Breast epithelium (tissue), 3 donors: ENCODE measurements around the gene OBSCN.

Experiments used
- POLR2A ChIP-seq: fragments of 450-650 bp; IDR thresholded peaks from one replicate; pipeline ENCODE4 v1.6.1; 2016; ENCODE audit warnings: antibody characterized with exemption, mild to moderate bottlenecking, moderate library complexity
- POLR2AphosphoS5 ChIP-seq, 3 donors: sonication (generic); formaldehyde crosslinking; IDR thresholded peaks; one replicate each; pipeline ENCODE4 v1.6.1; 2017; ENCODE audit warnings: antibody characterized with exemption in 3 of 3
- TF ChIP-seq, protein P1 (sequence below), 3 donors: fragments of 450-650 bp; IDR thresholded peaks; one replicate each; pipeline ENCODE4 v1.5.1; 2016 to 2017; ENCODE audit warnings: antibody characterized with exemption in 3 of 3, mild to moderate bottlenecking in 3 of 3, moderate library complexity in 3 of 3

GRCh38 chr1:228315484-228315944, 107.7 kb downstream of the OBSCN start:
- TF ChIP-seq, protein P1, sequence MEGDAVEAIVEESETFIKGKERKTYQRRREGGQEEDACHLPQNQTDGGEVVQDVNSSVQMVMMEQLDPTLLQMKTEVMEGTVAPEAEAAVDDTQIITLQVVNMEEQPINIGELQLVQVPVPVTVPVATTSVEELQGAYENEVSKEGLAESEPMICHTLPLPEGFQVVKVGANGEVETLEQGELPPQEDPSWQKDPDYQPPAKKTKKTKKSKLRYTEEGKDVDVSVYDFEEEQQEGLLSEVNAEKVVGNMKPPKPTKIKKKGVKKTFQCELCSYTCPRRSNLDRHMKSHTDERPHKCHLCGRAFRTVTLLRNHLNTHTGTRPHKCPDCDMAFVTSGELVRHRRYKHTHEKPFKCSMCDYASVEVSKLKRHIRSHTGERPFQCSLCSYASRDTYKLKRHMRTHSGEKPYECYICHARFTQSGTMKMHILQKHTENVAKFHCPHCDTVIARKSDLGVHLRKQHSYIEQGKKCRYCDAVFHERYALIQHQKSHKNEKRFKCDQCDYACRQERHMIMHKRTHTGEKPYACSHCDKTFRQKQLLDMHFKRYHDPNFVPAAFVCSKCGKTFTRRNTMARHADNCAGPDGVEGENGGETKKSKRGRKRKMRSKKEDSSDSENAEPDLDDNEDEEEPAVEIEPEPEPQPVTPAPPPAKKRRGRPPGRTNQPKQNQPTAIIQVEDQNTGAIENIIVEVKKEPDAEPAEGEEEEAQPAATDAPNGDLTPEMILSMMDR (IDR thresholded peaks at IDR 0.05): no peak
- TF ChIP-seq POLR2A: no peak
- TF ChIP-seq POLR2AphosphoS5 (IDR thresholded peaks at IDR 0.05): no peak
